Islet of Langerhans (tissue), 1 donor: Measurements from ENCODE around the gene COPB1.
A peak's percentile ranks its signal among the peaks of the same experiment; 100 is the strongest.

ENCODE experiments used
- FAIRE-seq: peaks from one replicate; lab custom pipeline; 2011; peaks lifted over from hg19 to GRCh38; lab: Jason Lieb, UNC

The COPB1 gene

GRCh38 chr11:14503023-14503422 is 3.4 kb upstream of the COPB1 start:
- FAIRE-seq = no peak

GRCh38 chr11:14502039-14502438 is 2.4 kb upstream of the COPB1 start:
- FAIRE-seq = no peak

- FAIRE-seq = no peak
Observed at GRCh38 chr11:14500181-14500651, 605 bp upstream of the COPB1 start.

GRCh38 chr11:14499178-14499559 is 442 bp downstream of the COPB1 start:
- no peak for FAIRE-seq

GRCh38 chr11:14480716-14481115 is 18.9 kb downstream of the COPB1 start:
- FAIRE-seq = no peak

GRCh38 chr11:14471127-14471526 is 28.5 kb downstream of the COPB1 start:
- FAIRE-seq = peak; percentile 13

GRCh38 chr11:14463623-14464022 is 36.0 kb downstream of the COPB1 start:
- no peak for FAIRE-seq

GRCh38 chr11:14460147-14460546 is 39.5 kb downstream of the COPB1 start:
- no peak for FAIRE-seq

GRCh38 chr11:14458377-14458776 is 41.2 kb downstream of the COPB1 start:
- FAIRE-seq = no peak

GRCh38 chr11:14455648-14456430 is 43.8 kb downstream of the COPB1 start:
- no peak for FAIRE-seq

- peak; percentile 88 for FAIRE-seq
Observed at GRCh38 chr11:14454861-14455632, 44.6 kb downstream of the COPB1 start.

GRCh38 chr11:14451825-14452224 is 47.8 kb downstream of the COPB1 start:
- no peak for FAIRE-seq

- no peak for FAIRE-seq
Observed at GRCh38 chr11:14449302-14449714, 50.3 kb downstream of the COPB1 start.

GRCh38 chr11:14448240-14448639 is 51.4 kb downstream of the COPB1 start:
- no peak for FAIRE-seq

- FAIRE-seq = no peak
Observed at GRCh38 chr11:14446701-14447169, 52.9 kb downstream of the COPB1 start.

- no peak for FAIRE-seq
Observed at GRCh38 chr11:14445542-14446530, 53.8 kb downstream of the COPB1 start.

- FAIRE-seq = no peak
Observed at GRCh38 chr11:14444441-14445189, 55.0 kb downstream of the COPB1 start.

- FAIRE-seq = no peak
Observed at GRCh38 chr11:14443638-14444037, 56.0 kb downstream of the COPB1 start.

- no peak for FAIRE-seq
Observed at GRCh38 chr11:14435717-14436512, 63.7 kb downstream of the COPB1 start.

GRCh38 chr11:14425621-14426020 is 74.0 kb downstream of the COPB1 start:
- no peak for FAIRE-seq

GRCh38 chr11:14424096-14424495 is 75.5 kb downstream of the COPB1 start:
- no peak for FAIRE-seq
